H9 (cell line): Measurements from ENCODE around the gene TNIK. TPM values are rescaled to one million over a fixed set of nuclear protein-coding genes. Genes with fewer than 3 reads are reported as not detected.

Source experiments
- DNase-seq: peaks from one replicate; pipeline ENCODE4 v3.0.0-alpha.2; 2017
- H2AFZ ChIP-seq: one replicate; pipeline ENCODE4 v1.6.1; 2013; ENCODE audit warnings: mild to moderate bottlenecking, low read length, control low read depth, moderate library complexity
- H2AK5ac ChIP-seq: 2 replicates; pipeline ENCODE4 v1.6.1; 2013; ENCODE audit warnings: low read length, control low read depth, mixed read lengths; ENCODE audit not compliant: insufficient read length
- H2BK120ac ChIP-seq: one replicate; pipeline ENCODE4 v1.6.1; 2013; ENCODE audit warnings: low read depth, mild to moderate bottlenecking, low read length, control low read depth, inconsistent platforms; ENCODE audit not compliant: poor library complexity, severe bottlenecking
- H2BK12ac ChIP-seq: 2 replicates; pipeline ENCODE4 v1.6.1; 2013; ENCODE audit warnings: low read length, control low read depth, mixed read lengths, low read depth; ENCODE audit not compliant: insufficient read length
- H2BK15ac ChIP-seq: 2 replicates; pipeline ENCODE4 v1.6.1; 2013; ENCODE audit warnings: low read depth, low read length, control low read depth
- H2BK20ac ChIP-seq: one replicate; pipeline ENCODE4 v1.6.1; 2013; ENCODE audit warnings: low read depth, mild to moderate bottlenecking, low read length, control low read depth, inconsistent platforms; ENCODE audit not compliant: poor library complexity, severe bottlenecking
- H2BK5ac ChIP-seq: 2 replicates; pipeline ENCODE4 v1.6.1; 2013; ENCODE audit warnings: low read length, control low read depth, mixed read lengths; ENCODE audit not compliant: insufficient read length
- H3K14ac ChIP-seq: 2 replicates; pipeline ENCODE4 v1.6.1; 2013; ENCODE audit warnings: low read length, control low read depth; ENCODE audit not compliant: insufficient read depth
- H3K18ac ChIP-seq: 2 replicates; pipeline ENCODE4 v1.6.1; 2013; ENCODE audit warnings: low read depth, mild to moderate bottlenecking, mixed read lengths, low read length, control low read depth; ENCODE audit not compliant: insufficient read length
- H3K23ac ChIP-seq: 2 replicates; pipeline ENCODE4 v1.6.1; 2013; ENCODE audit warnings: low read length, control low read depth, mixed read lengths, low read depth; ENCODE audit not compliant: insufficient read length
- H3K23me2 ChIP-seq: 2 replicates; pipeline ENCODE4 v1.6.1; 2013; ENCODE audit warnings: low read depth, mild to moderate bottlenecking, mixed read lengths, low read length, control low read depth; ENCODE audit not compliant: insufficient read length, poor library complexity, severe bottlenecking
- H3K27ac ChIP-seq: 2 replicates; pipeline ENCODE4 v1.5.1; 2013; ENCODE audit warnings: low read length, control low read depth, mixed read lengths, low read depth; ENCODE audit not compliant: insufficient read length
- H3K27me3 ChIP-seq: 2 replicates; pipeline ENCODE4 v1.6.1; 2013; ENCODE audit warnings: low read length, control low read depth, inconsistent platforms; ENCODE audit not compliant: insufficient read depth
- H3K4ac ChIP-seq: 2 replicates; pipeline ENCODE4 v1.6.1; 2013; ENCODE audit warnings: low read depth, mild to moderate bottlenecking, control low read depth, inconsistent platforms, low read length, moderate library complexity
- H3K4me1 ChIP-seq: 2 replicates; pipeline ENCODE4 v1.6.1; 2013; ENCODE audit warnings: low read length, control low read depth, inconsistent platforms; ENCODE audit not compliant: insufficient read depth
- H3K4me2 ChIP-seq: 2 replicates; pipeline ENCODE4 v1.6.1; 2013; ENCODE audit warnings: low read length, control low read depth, mixed read lengths; ENCODE audit not compliant: insufficient read length, insufficient read depth
- H3K56ac ChIP-seq: 2 replicates; pipeline ENCODE4 v1.6.1; 2013; ENCODE audit warnings: low read depth, mild to moderate bottlenecking, mixed read lengths, low read length, control low read depth; ENCODE audit not compliant: insufficient read length
- H3K79me1 ChIP-seq: 2 replicates; pipeline ENCODE4 v1.6.1; 2013; ENCODE audit warnings: low read depth, mild to moderate bottlenecking, moderate library complexity, low read length, control low read depth, inconsistent platforms; ENCODE audit not compliant: insufficient read depth, poor library complexity, severe bottlenecking
- H3K79me2 ChIP-seq: 2 replicates; pipeline ENCODE4 v1.6.1; 2013; ENCODE audit warnings: low read length, control low read depth, inconsistent platforms; ENCODE audit not compliant: insufficient read depth
- H3K9ac ChIP-seq: 2 replicates; pipeline ENCODE4 v1.6.1; 2013; ENCODE audit warnings: low read length, control low read depth, mixed read lengths; ENCODE audit not compliant: insufficient read length; ENCODE audit errors: extremely low read depth
- H3K9me3 ChIP-seq: one replicate; pipeline ENCODE4 v1.6.1; 2013; ENCODE audit warnings: low read depth, low read length, inconsistent platforms; ENCODE audit not compliant: control insufficient read depth
- H3T11ph ChIP-seq: one replicate; pipeline ENCODE4 v1.6.1; 2013; ENCODE audit warnings: mild to moderate bottlenecking, low read length, control low read depth, inconsistent platforms
- H4K20me1 ChIP-seq: one replicate; pipeline ENCODE4 v1.6.1; 2013; ENCODE audit not compliant: control insufficient read depth, insufficient read length, insufficient read depth
- H4K5ac ChIP-seq: 2 replicates; pipeline ENCODE4 v1.6.1; 2013; ENCODE audit warnings: low read depth, mild to moderate bottlenecking, mixed read lengths, low read length, control low read depth; ENCODE audit not compliant: insufficient read length
- H4K8ac ChIP-seq: replicated peaks from 2 replicates; pipeline ENCODE4 v1.6.1; 2013; ENCODE audit warnings: low read length, control low read depth, mixed read lengths, low read depth; ENCODE audit not compliant: insufficient read length
- H4K91ac ChIP-seq: 2 replicates; pipeline ENCODE4 v1.6.1; 2013; ENCODE audit warnings: low read depth, mild to moderate bottlenecking, moderate library complexity, mixed read lengths, low read length, control low read depth; ENCODE audit not compliant: insufficient read length
- H3K27ac Mint-ChIP-seq, 3 experiments: 2 replicates in 2 of 3; 3 replicates in 1 of 3; pipeline ENCODE4 v1.8.0; 2020 to 2021; ENCODE audit warnings: mixed read lengths in 3 of 3, mild to moderate bottlenecking in 1 of 3, moderate library complexity in 1 of 3
- H3K27me3 Mint-ChIP-seq: 2 replicates; pipeline ENCODE4 v1.8.0; 2021; ENCODE audit warnings: low read depth, mild to moderate bottlenecking, moderate library complexity, mixed read lengths
- H3K36me3 Mint-ChIP-seq, 3 experiments: 2 replicates in 2 of 3; 3 replicates in 1 of 3; pipeline ENCODE4 v1.8.0; 2020 to 2021; ENCODE audit warnings: low read depth in 3 of 3, mixed read lengths in 3 of 3; ENCODE audit not compliant: insufficient read depth in 1 of 3
- H3K4me1 Mint-ChIP-seq, 2 experiments: 2 replicates each; pipeline ENCODE4 v1.8.0; 2020; ENCODE audit warnings: mixed read lengths in 2 of 2
- H3K4me3 Mint-ChIP-seq, 2 experiments: 2 replicates in 1 of 2; 3 replicates in 1 of 2; pipeline ENCODE4 v1.8.0; 2020 to 2021; ENCODE audit warnings: mild to moderate bottlenecking in 2 of 2, mixed read lengths in 2 of 2, moderate library complexity in 1 of 2
- H3K9me3 Mint-ChIP-seq, 2 experiments: 2 replicates in 1 of 2; 3 replicates in 1 of 2; pipeline ENCODE4 v1.8.0; 2020; ENCODE audit warnings: mild to moderate bottlenecking in 2 of 2, mixed read lengths in 2 of 2, moderate library complexity in 1 of 2
- CTCF ChIP-seq: fragments of 200-600 bp; sonication (generic); conservative IDR thresholded peaks from 3 replicates; pipeline ENCODE4 v1.8.0; 2021; ENCODE audit warnings: antibody characterized with exemption, mild to moderate bottlenecking
- WGBS: extraction: QIAGEN DNeasy Blood & Tissue Kit; methylation state at CpG from one replicate; pipeline ENCODE4 v1.1.7; 2013; ENCODE audit warnings: missing lambda C conversion rate, low lambda C conversion rate, mixed read lengths; ENCODE audit not compliant: insufficient read length; ENCODE audit errors: extremely low coverage; 5-methylcytosine and 5-hydroxymethylcytosine counted together
- total RNA-seq: library from RNA; stranded (reverse); gene quantifications from 2 replicates; pipeline ENCODE4 v1.2.1, GENCODE V29; 2021

TNIK gene
- total RNA-seq, 1 experiment from 2014 or later, result 15.9 TPM

GRCh38 chr3:171059978-171060377 is 400.2 kb downstream of the TNIK start:
- H2BK120ac ChIP-seq, result no peak overlapping the region
- no peak overlapping the region for H3K4me3 Mint-ChIP-seq
- no peaks in the 10 kb centered on the region for H3K23me2 ChIP-seq
- no peak overlapping the region for H4K8ac ChIP-seq
- no peak overlapping the region for H4K5ac ChIP-seq
- no peak overlapping the region for H3K56ac ChIP-seq
- H3K4me2 ChIP-seq, result no peak overlapping the region
- H3K27ac ChIP-seq, result no peak overlapping the region
- H3K27ac Mint-ChIP-seq, result no peak overlapping the region
- no peaks in the 10 kb centered on the region for H3K27me3 ChIP-seq
- H3K27me3 Mint-ChIP-seq, result no peaks in the 10 kb centered on the region
- no peaks in the 10 kb centered on the region for H4K20me1 ChIP-seq
- H2BK15ac ChIP-seq, result no peak overlapping the region
- H2BK5ac ChIP-seq, result no peak overlapping the region
- H3K36me3 Mint-ChIP-seq, result peaks cover 0 to 5% (median 4%) of the 10 kb centered on the region in 3 experiments; a peak in 3 of 7 replicates
- no peak for DNase-seq
- H3K23ac ChIP-seq, result no peak overlapping the region
- H3K9me3 ChIP-seq, result no peaks in the 10 kb centered on the region
- no peak overlapping the region for H3K18ac ChIP-seq
- H3K4me1 Mint-ChIP-seq, result peaks cover 13 to 18% of the 10 kb centered on the region in 2 experiments
- H2BK12ac ChIP-seq, result no peak overlapping the region
- WGBS, result no CpG with 5 or more reads among the region's 3 CpGs
- no peak overlapping the region for H2AK5ac ChIP-seq
- no peak for TF ChIP-seq CTCF
- H3K79me1 ChIP-seq, result no peaks in the 10 kb centered on the region
- H3K14ac ChIP-seq, result no peak overlapping the region
- H3K9me3 Mint-ChIP-seq, result no peaks in the 10 kb centered on the region
- no peak overlapping the region for H3T11ph ChIP-seq
- no peak overlapping the region for H3K4ac ChIP-seq
- H4K91ac ChIP-seq, result no peak overlapping the region
- H3K9ac ChIP-seq, result no peak overlapping the region
- H2BK20ac ChIP-seq, result no peak overlapping the region
- H3K79me2 ChIP-seq, result no peaks in the 10 kb centered on the region
- H2AFZ ChIP-seq, result no peak overlapping the region
- peaks cover 5% of the 10 kb centered on the region; the same call in 1 of the 2 replicates for H3K4me1 ChIP-seq
